H1 (cell line): ENCODE measurements around the gene SPOCK3. TPM values are rescaled to one million over a fixed set of nuclear protein-coding genes. Genes with fewer than 3 reads are reported as not detected.

ENCODE experiments used
- CTCF ChIA-PET: fragments of 300-600 bp; sonication (Branson Sonifier 250); formaldehyde crosslinking; loops from one replicate; lab custom pipeline; 2021; ENCODE audit not compliant: partially characterized antibody; lab: Charles Lee
- POLR2A ChIA-PET: fragments of 300-600 bp; sonication (Branson Sonifier 250); formaldehyde crosslinking; loops from one replicate; lab custom pipeline; 2021; ENCODE audit warnings: inconsistent platforms; ENCODE audit not compliant: partially characterized antibody; lab: Charles Lee
- DNase-seq, 2 experiments: peaks; one replicate each; pipeline versions ENCODE4 v3.0.0 to v3.0.0-alpha.2; 2010 to 2022; ENCODE audit warnings: low spot score in 2 of 2, low read depth in 1 of 2, mixed read lengths in 1 of 2
- FAIRE-seq: peaks from 2 replicates; lab custom pipeline; 2011; peaks lifted over from hg19 to GRCh38; lab: Jason Lieb, UNC
- H2AFZ ChIP-seq: 2 replicates; pipeline ENCODE4 v1.8.1; 2012; ENCODE audit warnings: low read length, inconsistent platforms
- H2AK5ac ChIP-seq: 2 replicates; pipeline ENCODE4 v1.6.1; 2013; ENCODE audit warnings: low read depth, low read length
- H2BK120ac ChIP-seq: replicated peaks from 2 replicates; pipeline ENCODE3; 2013; ENCODE audit warnings: low read depth, low read length, inconsistent platforms
- H2BK12ac ChIP-seq: 2 replicates; pipeline ENCODE4 v1.6.1; 2013; ENCODE audit warnings: low read depth, low read length
- H2BK15ac ChIP-seq: 2 replicates; pipeline ENCODE4 v1.6.1; 2013; ENCODE audit warnings: low read length
- H2BK20ac ChIP-seq: 2 replicates; pipeline ENCODE4 v1.6.1; 2013; ENCODE audit warnings: low read length
- H2BK5ac ChIP-seq: 2 replicates; pipeline ENCODE4 v1.6.1; 2013; ENCODE audit warnings: low read depth, low read length
- H3K14ac ChIP-seq: 2 replicates; pipeline ENCODE4 v1.6.1; 2013; ENCODE audit warnings: inconsistent platforms; ENCODE audit not compliant: insufficient read length
- H3K18ac ChIP-seq: 2 replicates; pipeline ENCODE4 v1.6.1; 2013; ENCODE audit warnings: low read length; ENCODE audit errors: extremely low read depth
- H3K23ac ChIP-seq: 2 replicates; pipeline ENCODE4 v1.6.1; 2013; ENCODE audit warnings: inconsistent platforms; ENCODE audit not compliant: insufficient read length
- H3K23me2 ChIP-seq: 2 replicates; pipeline ENCODE4 v1.6.1; 2013; ENCODE audit warnings: low read depth, low read length
- H3K27ac ChIP-seq: 2 replicates; pipeline ENCODE4 v1.6.1; 2011; ENCODE audit warnings: low read depth, low read length, inconsistent platforms
- H3K27me3 ChIP-seq, 4 experiments: replicated peaks in 1 of 4; 1 replicate in 1 of 4; 2 replicates in 3 of 4; pipeline versions ENCODE4 v1.6.1 to v1.8.1; 2011 to 2013; ENCODE audit warnings: low read length in 3 of 4, mild to moderate bottlenecking in 3 of 4, inconsistent platforms in 2 of 4, mixed read lengths in 2 of 4, moderate library complexity in 1 of 4; ENCODE audit not compliant: control insufficient read depth in 3 of 4, insufficient read depth in 3 of 4; ENCODE audit errors: extremely low read depth in 1 of 4
- H3K36me3 ChIP-seq, 4 experiments: 2 replicates each; pipeline versions ENCODE4 v1.6.1 to v1.8.1; 2011 to 2013; ENCODE audit warnings: mild to moderate bottlenecking in 4 of 4, low read length in 3 of 4, moderate library complexity in 2 of 4, control low read depth in 1 of 4, inconsistent platforms in 1 of 4; ENCODE audit not compliant: insufficient read depth in 4 of 4, control insufficient read depth in 2 of 4
- H3K4ac ChIP-seq: replicated peaks from 2 replicates; pipeline ENCODE3; 2013; ENCODE audit warnings: low read length, low read depth, mixed read lengths, inconsistent platforms; ENCODE audit not compliant: insufficient read length
- H3K4me1 ChIP-seq, 4 experiments: replicated peaks in 1 of 4; 1 replicate in 1 of 4; 2 replicates in 3 of 4; pipeline versions ENCODE4 v1.6.1 to v1.8.1; 2011 to 2013; ENCODE audit warnings: low read length in 3 of 4, inconsistent platforms in 2 of 4, mixed read lengths in 1 of 4; ENCODE audit not compliant: insufficient read depth in 4 of 4, control insufficient read depth in 3 of 4
- H3K4me2 ChIP-seq, 2 experiments: 2 replicates each; pipeline versions ENCODE4 v1.6.1 to v1.8.1; 2011 to 2013; ENCODE audit warnings: low read depth in 2 of 2, low read length in 2 of 2, control low read depth in 1 of 2, inconsistent platforms in 1 of 2, mild to moderate bottlenecking in 1 of 2; ENCODE audit not compliant: insufficient read depth in 1 of 2
- H3K4me3 ChIP-seq, 4 experiments: fragments of 200-600, 300-600 bp in 1 of 4; sonication (generic), shearing (Covaris generic), sonication (Bioruptor Twin) in 1 of 4; 2 replicates each; pipeline versions ENCODE4 v1.5.1 to v1.8.1; 2011 to 2016; ENCODE audit warnings: low read length in 4 of 4, low read depth in 3 of 4, control low read depth in 2 of 4, inconsistent platforms in 2 of 4, mild to moderate bottlenecking in 2 of 4, mixed read lengths in 1 of 4, moderate library complexity in 1 of 4; ENCODE audit not compliant: insufficient read depth in 2 of 4; ENCODE audit errors: extremely low read depth in 1 of 4
- H3K56ac ChIP-seq: replicated peaks from 2 replicates; pipeline ENCODE3; 2013; ENCODE audit warnings: low read depth, mild to moderate bottlenecking, mixed read lengths, low read length, inconsistent platforms; ENCODE audit not compliant: insufficient read length
- H3K79me1 ChIP-seq: 2 replicates; pipeline ENCODE4 v1.6.1; 2013; ENCODE audit warnings: low read depth, low read length, control low read depth
- H3K79me2 ChIP-seq, 2 experiments: 2 replicates each; pipeline versions ENCODE4 v1.6.1 to v1.8.1; 2012 to 2013; ENCODE audit warnings: low read length in 2 of 2, mild to moderate bottlenecking in 2 of 2, inconsistent platforms in 1 of 2; ENCODE audit not compliant: insufficient read depth in 2 of 2, control insufficient read depth in 1 of 2
- H3K9ac ChIP-seq, 4 experiments: replicated peaks in 1 of 4; 1 replicate in 1 of 4; 2 replicates in 3 of 4; pipeline versions ENCODE4 v1.6.1 to v1.8.1; 2011 to 2013; ENCODE audit warnings: low read depth in 3 of 4, low read length in 3 of 4, control low read depth in 2 of 4, mild to moderate bottlenecking in 2 of 4, moderate library complexity in 2 of 4, inconsistent platforms in 1 of 4; ENCODE audit errors: extremely low read depth in 1 of 4
- H3K9me3 ChIP-seq, 2 experiments: 2 replicates each; pipeline versions ENCODE4 v1.6.1 to v1.8.1; 2012 to 2013; ENCODE audit warnings: mild to moderate bottlenecking in 2 of 2, moderate library complexity in 2 of 2, control low read depth in 1 of 2, inconsistent platforms in 1 of 2, low read depth in 1 of 2, low read length in 1 of 2, mixed read lengths in 1 of 2; ENCODE audit not compliant: insufficient read depth in 2 of 2
- H4K20me1 ChIP-seq, 2 experiments: replicated peaks in 1 of 2; 2 replicates each; pipeline versions ENCODE3 to v1.8.1; 2011 to 2013; ENCODE audit warnings: inconsistent platforms in 2 of 2, low read length in 2 of 2, mild to moderate bottlenecking in 1 of 2; ENCODE audit not compliant: insufficient read depth in 2 of 2, control insufficient read depth in 1 of 2
- H4K5ac ChIP-seq: 2 replicates; pipeline ENCODE4 v1.6.1; 2013; ENCODE audit warnings: low read length, low read depth, mixed read lengths, inconsistent platforms; ENCODE audit not compliant: insufficient read length
- H4K8ac ChIP-seq: 2 replicates; pipeline ENCODE4 v1.8.0; 2013; ENCODE audit warnings: mild to moderate bottlenecking, moderate library complexity, low read length, inconsistent platforms; ENCODE audit not compliant: insufficient read depth; ENCODE audit errors: extremely low read depth
- H4K91ac ChIP-seq: replicated peaks from 2 replicates; pipeline ENCODE3; 2013; ENCODE audit warnings: low read length, mixed read lengths, inconsistent platforms; ENCODE audit not compliant: insufficient read length
- SRF ChIP-seq: IDR thresholded peaks from 2 replicates; pipeline ENCODE4 v1.6.1; 2011; ENCODE audit warnings: mild to moderate bottlenecking, low read depth, low read length, moderate library complexity
- WGBS, 2 experiments: shearing (Covaris generic) in 1 of 2; methylation state at CpG; one replicate each; pipeline versions ENCODE4 v1.1.6 to v1.1.7; 2013 to 2015; ENCODE audit warnings: low lambda C conversion rate in 2 of 2, mixed read lengths in 2 of 2, inconsistent platforms in 1 of 2, low coverage in 1 of 2, missing lambda C conversion rate in 1 of 2; ENCODE audit not compliant: insufficient replicate concordance in 2 of 2, insufficient coverage in 1 of 2, insufficient read length in 1 of 2; ENCODE audit errors: extremely low coverage in 1 of 2, missing lambda C conversion rate in 1 of 2; 5-methylcytosine and 5-hydroxymethylcytosine counted together
- polyA plus RNA-seq, 7 experiments: library from polyadenylated mRNA; depleted of rRNA in 3 of 7; stranded (reverse) in 5 of 7; unstranded in 2 of 7; fragments of >200 nt in 5 of 7; fragments of 200-250 nt in 2 of 7; gene quantifications; 1 replicate in 5 of 7; 2 replicates in 1 of 7; 4 replicates in 1 of 7; pipeline versions ENCODE4 v1.2.1 to v1.2.3, GENCODE V29; 2011 to 2013; ENCODE audit warnings: missing spikeins in 2 of 7, mixed read lengths in 2 of 7
- total RNA-seq: library from RNA; stranded (reverse); fragmentation: NEBNext Ultra II Directional; extraction: Animal tissue kit (Norgen Biotek cat#: 25700); gene quantifications from 2 replicates; pipeline ENCODE4 v1.2.1, GENCODE V29; 2021

Gene SPOCK3
- total and polyA plus RNA-seq, 2 of the 8 experiments (the other 6 are each of a cell fraction or from before 2014, with no cell fraction given), result 0.14 to 0.60 TPM

DNA sequence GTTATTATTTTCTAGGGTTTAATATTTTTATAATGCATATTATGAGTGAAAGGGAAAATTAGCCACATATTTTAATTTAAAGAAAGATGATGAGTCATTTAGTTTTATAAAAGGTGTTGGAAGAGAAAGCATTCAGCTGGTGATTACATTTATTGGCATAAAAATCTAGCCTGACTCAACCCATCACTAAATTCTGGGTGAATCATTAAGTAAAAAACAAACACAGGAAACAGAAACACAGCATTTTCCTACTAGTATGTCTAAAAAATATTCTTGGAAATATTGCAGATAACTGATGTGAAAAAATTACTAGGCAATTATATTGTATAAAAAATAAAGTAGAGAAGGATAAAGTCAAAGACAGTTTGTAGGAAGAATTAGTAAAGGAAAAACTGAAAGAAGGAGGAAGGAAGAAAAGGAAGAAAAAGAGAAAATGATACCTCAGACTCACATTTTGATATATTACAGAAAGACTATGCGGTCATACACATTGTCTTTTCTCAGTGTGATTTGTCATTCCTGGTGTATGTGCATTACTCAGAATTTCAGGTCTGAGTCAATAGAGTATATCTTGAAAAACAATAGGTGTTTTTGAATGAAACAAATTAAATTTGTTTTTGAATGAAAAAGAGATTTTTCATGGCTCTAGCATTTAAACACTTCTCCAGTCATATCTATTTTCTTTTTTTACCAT is 48.0 kb upstream of the SPOCK3 start:
- H3K9me3 ChIP-seq, result no peaks in the 10 kb centered on the region
- no peak overlapping the region for H4K8ac ChIP-seq
- 93% methylated on average over 1 of the region's 1 CpG; no CpG with 5 or more reads in 1 of the 2 experiments for WGBS, 2 experiments
- H3K36me3 ChIP-seq, result no peaks in the 10 kb centered on the region
- no peak overlapping the region for H2BK120ac ChIP-seq
- no peak overlapping the region for H3K9ac ChIP-seq
- H3K4ac ChIP-seq, result no peak overlapping the region
- no peak overlapping the region for H2AK5ac ChIP-seq
- peaks cover 0 to 3% (median 0%) of the 10 kb centered on the region in 4 experiments; a peak in 1 of 7 replicates for H3K4me1 ChIP-seq
- H2BK12ac ChIP-seq, result no peak overlapping the region
- H3K79me2 ChIP-seq, result no peaks in the 10 kb centered on the region
- H3K23ac ChIP-seq, result no peak overlapping the region
- no peaks in the 10 kb centered on the region for H3K79me1 ChIP-seq
- ChIA-PET CTCF (interaction anchor here (1.7 kb wide), 1 partner anchor 9 kb away, joined by 6 read pairs; no protein-coding TSS in a partner anchor), POLR2A (no interaction called here)
- TF ChIP-seq SRF, result no peak
- H3K56ac ChIP-seq, result no peak overlapping the region
- no peak overlapping the region for H3K18ac ChIP-seq
- H3K4me2 ChIP-seq, result 0 out of 4 replicates have a peak overlapping the region, but pooled peaks of 1 of the 2 experiments have one; percentile 47
- no peak for FAIRE-seq
- no peaks in the 10 kb centered on the region for H3K23me2 ChIP-seq
- no peak overlapping the region for H2AFZ ChIP-seq
- H4K20me1 ChIP-seq, result no peaks in the 10 kb centered on the region
- H3K27me3 ChIP-seq, result no peaks in the 10 kb centered on the region
- no peak overlapping the region for H4K91ac ChIP-seq
- H2BK5ac ChIP-seq, result no peak overlapping the region
- no peak overlapping the region for H2BK20ac ChIP-seq
- H4K5ac ChIP-seq, result no peak overlapping the region
- H3K27ac ChIP-seq, result no peak overlapping the region
- no peak overlapping the region for H3K4me3 ChIP-seq
- H2BK15ac ChIP-seq, result no peak overlapping the region
- DNase-seq, result no peak
- no peak overlapping the region for H3K14ac ChIP-seq
